Esophagus muscularis mucosa (tissue), 4 donors: ENCODE data around the gene DPF1. TPM values are rescaled to one million over a fixed set of nuclear protein-coding genes. Genes with fewer than 3 reads are reported as not detected.

ENCODE experiments used
- DNase-seq: peaks from one replicate; pipeline ENCODE4 v3.0.0-alpha.2; 2017; ENCODE audit errors: extremely low spot score
- H3K27ac ChIP-seq, 4 donors: fragments of 200-600 bp; sonication (generic); replicated peaks in 1 of 4; 1 replicate in 3 of 4; 2 replicates in 1 of 4; pipeline ENCODE4 v1.5.1; 2016 to 2019; ENCODE audit warnings: mild to moderate bottlenecking in 1 of 4
- H3K27me3 ChIP-seq, 4 donors: fragments of 200-600 bp; sonication (generic); one replicate each; pipeline versions ENCODE4 v1.5.1 to v1.6.0; 2016 to 2019
- H3K36me3 ChIP-seq, 4 donors: fragments of 200-600 bp; sonication (generic); one replicate each; pipeline ENCODE4 v1.5.1; 2016 to 2019
- H3K4me1 ChIP-seq, 4 donors: fragments of 200-600 bp; sonication (generic); one replicate each; pipeline ENCODE4 v1.5.1; 2016 to 2019
- H3K4me3 ChIP-seq, 4 donors: fragments of 200-600 bp; sonication (generic); 1 replicate in 2 of 4; 2 replicates in 2 of 4; pipeline ENCODE4 v1.5.1; 2016 to 2019; ENCODE audit warnings: mild to moderate bottlenecking in 4 of 4, moderate library complexity in 1 of 4
- H3K9me3 ChIP-seq, 4 donors: fragments of 200-600 bp; sonication (generic); 1 replicate in 3 of 4; 2 replicates in 1 of 4; pipeline ENCODE4 v1.5.1; 2016 to 2019
- CTCF ChIP-seq, 3 experiments: fragments of 200-600 bp in 2 of 3; fragments of 450-650 bp in 1 of 3; sonication (generic) in 2 of 3; IDR thresholded peaks; one replicate each; pipeline ENCODE4 v1.5.1; 2017 to 2019; ENCODE audit warnings: antibody characterized with exemption in 3 of 3, mild to moderate bottlenecking in 2 of 3, moderate library complexity in 1 of 3
- EP300 ChIP-seq: sonication (generic); formaldehyde crosslinking; IDR thresholded peaks from one replicate; pipeline ENCODE4 v1.6.1; 2017; ENCODE audit warnings: antibody characterized with exemption
- POLR2A ChIP-seq: fragments of 450-650 bp; IDR thresholded peaks from one replicate; pipeline ENCODE4 v1.6.1; 2017; ENCODE audit warnings: antibody characterized with exemption, moderate library complexity, mild to moderate bottlenecking, low read depth
- POLR2AphosphoS5 ChIP-seq, 2 donors: sonication (generic); formaldehyde crosslinking; IDR thresholded peaks; one replicate each; pipeline ENCODE4 v1.6.1; 2017; ENCODE audit warnings: antibody characterized with exemption in 2 of 2
- WGBS: methylation state at CpG from one replicate; pipeline ENCODE4 v1.1.5; 2018; 5-methylcytosine and 5-hydroxymethylcytosine counted together
- intact Hi-C: fragments of 100-400 bp; cut with DNase I; formaldehyde crosslinking; loops from one replicate; pipeline ENCODE4 v1.15.1; 2023
- total RNA-seq, 4 donors: library from RNA; depleted of rRNA; stranded (reverse); fragments of >200 nt; gene quantifications; one replicate each; pipeline versions ENCODE4 v1.1.0 to v1.2.1, GENCODE V29; 2016

The DPF1 gene
- total RNA-seq, 4 donors from 2014 or later, result 0.17 to 0.83 TPM; not detected in 2

GRCh38 chr19:38209152-38209551 is 14.9 kb downstream of the DPF1 start:
- no peak for DNase-seq
- peaks cover 24 to 36% (median 33%) of the 10 kb centered on the region in 4 donors for H3K4me1 ChIP-seq
- TF ChIP-seq POLR2AphosphoS5 (IDR thresholded peaks at IDR 0.05) (no peak), CTCF (IDR thresholded peaks at IDR 0.05) (no peak), POLR2A (no peak), EP300 (no peak)
- intact Hi-C loops, result no loop called here
- peak overlapping the region; percentile 28 to 43 (median 38) for H3K4me3 ChIP-seq
- H3K36me3 ChIP-seq, result peaks cover 4 to 30% (median 20%) of the 10 kb centered on the region in 4 donors
- peak overlapping the region; percentile 23 to 79 (median 62) for H3K27ac ChIP-seq
- H3K9me3 ChIP-seq, result no peaks in the 10 kb centered on the region
- WGBS, result 36% methylated on average over 3 of the region's 5 CpGs
- peaks cover 0 to 87% (median 20%) of the 10 kb centered on the region in 4 donors for H3K27me3 ChIP-seq

GRCh38 chr19:38208571-38208970 is 15.5 kb downstream of the DPF1 start:
- H3K36me3 ChIP-seq, result peaks cover 4 to 36% (median 26%) of the 10 kb centered on the region in 4 donors
- intact Hi-C loops, result no loop called here
- no peak overlapping the region for H3K4me3 ChIP-seq
- peaks cover 24 to 36% (median 31%) of the 10 kb centered on the region in 4 donors for H3K4me1 ChIP-seq
- 95% methylated on average over 3 of the region's 3 CpGs for WGBS
- H3K27ac ChIP-seq, result peak overlapping the region in 1 of 4 donors; percentile 79
- H3K27me3 ChIP-seq, result peaks cover 0 to 87% (median 20%) of the 10 kb centered on the region in 4 donors
- TF ChIP-seq POLR2AphosphoS5 (IDR thresholded peaks at IDR 0.05), result no peak
- no peak for TF ChIP-seq EP300
- TF ChIP-seq POLR2A, result no peak
- no peak for DNase-seq
- H3K9me3 ChIP-seq, result no peaks in the 10 kb centered on the region

GRCh38 chr19:38207543-38207942 is 16.5 kb downstream of the DPF1 start:
- peaks cover 4 to 47% (median 36%) of the 10 kb centered on the region in 4 donors for H3K36me3 ChIP-seq
- peaks cover 0 to 81% (median 19%) of the 10 kb centered on the region in 4 donors for H3K27me3 ChIP-seq
- H3K27ac ChIP-seq, result no peak overlapping the region
- peaks cover 24 to 36% (median 31%) of the 10 kb centered on the region in 4 donors for H3K4me1 ChIP-seq
- intact Hi-C loops, result no loop called here
- no peak overlapping the region for H3K4me3 ChIP-seq
- no peak for DNase-seq
- TF ChIP-seq EP300, result no peak
- no peak for TF ChIP-seq POLR2AphosphoS5 (IDR thresholded peaks at IDR 0.05)
- no peak for TF ChIP-seq CTCF (IDR thresholded peaks at IDR 0.05)
- TF ChIP-seq POLR2A, result no peak
- H3K9me3 ChIP-seq, result no peaks in the 10 kb centered on the region
- WGBS, result 78% methylated on average over 10 of the region's 12 CpGs

- DNase-seq, result no peak
- peaks cover 0 to 75% (median 15%) of the 10 kb centered on the region in 4 donors for H3K27me3 ChIP-seq
These were observed 17.1 kb downstream of the DPF1 start for GRCh38 chr19:38206928-38207327.

More at GRCh38 chr19:38206928-38207327, 17.1 kb downstream of the DPF1 start:
- no peak overlapping the region for H3K27ac ChIP-seq
- 90% methylated on average over 16 of the region's 16 CpGs for WGBS
- H3K4me1 ChIP-seq, result peaks cover 24 to 34% (median 31%) of the 10 kb centered on the region in 4 donors
- no peak overlapping the region for H3K4me3 ChIP-seq
- H3K9me3 ChIP-seq, result no peaks in the 10 kb centered on the region
- TF ChIP-seq POLR2A, result no peak
- TF ChIP-seq CTCF (IDR thresholded peaks at IDR 0.05), result no peak
- TF ChIP-seq EP300, result no peak
- TF ChIP-seq POLR2AphosphoS5 (IDR thresholded peaks at IDR 0.05), result no peak
- peaks cover 4 to 53% (median 42%) of the 10 kb centered on the region in 4 donors for H3K36me3 ChIP-seq
- intact Hi-C loops, result no loop called here
